Smooth muscle cell (in vitro differentiated cells): Measurements from ENCODE around the gene RNLS. TPM values are rescaled to one million over a fixed set of nuclear protein-coding genes. Genes with fewer than 3 reads are reported as not detected.
"Not testable (repeated sequence)": the region's sequence is repeated elsewhere in the genome, so short reads cannot be mapped to it uniquely, and the experiment has no call there.

Experiments
- DNase-seq: peaks from one replicate; lab custom pipeline; 2025; ENCODE audit not compliant: unreplicated experiment; lab: John Stamatoyannopoulos, UW
- H2AFZ ChIP-seq: fragments of 200-600 bp; sonication (generic); 2 replicates; pipeline ENCODE4 v1.6.0; 2016; ENCODE audit warnings: antibody characterized with exemption, low read depth, mild to moderate bottlenecking
- H3F3A ChIP-seq: fragments of 200-600 bp; sonication (generic); 2 replicates; pipeline ENCODE4 v1.6.0; 2017; ENCODE audit warnings: antibody characterized with exemption, low read depth
- H3K27ac ChIP-seq: fragments of 200-600 bp; sonication (generic); 2 replicates; pipeline ENCODE4 v1.5.1; 2016; ENCODE audit warnings: low read depth, mild to moderate bottlenecking
- H3K27me3 ChIP-seq: fragments of 200-600 bp; sonication (generic); 2 replicates; pipeline ENCODE4 v1.6.1; 2016; ENCODE audit warnings: low read depth, mild to moderate bottlenecking
- H3K36me3 ChIP-seq: fragments of 200-600 bp; sonication (generic); 2 replicates; pipeline ENCODE4 v1.5.1; 2016; ENCODE audit warnings: low read depth
- H3K4me1 ChIP-seq: fragments of 200-600 bp; sonication (generic); 2 replicates; pipeline ENCODE4 v1.5.1; 2016; ENCODE audit warnings: low read depth
- H3K4me2 ChIP-seq: fragments of 200-600 bp; sonication (generic); 2 replicates; pipeline ENCODE4 v1.6.0; 2016; ENCODE audit warnings: mild to moderate bottlenecking
- H3K4me3 ChIP-seq: fragments of 200-600 bp; sonication (generic); 2 replicates; pipeline ENCODE4 v1.5.1; 2016; ENCODE audit warnings: mild to moderate bottlenecking
- H3K79me2 ChIP-seq: fragments of 200-600 bp; sonication (generic); 2 replicates; pipeline ENCODE4 v1.6.0; 2016; ENCODE audit warnings: low read depth, mild to moderate bottlenecking
- H3K9ac ChIP-seq: fragments of 200-600 bp; sonication (generic); 2 replicates; pipeline ENCODE4 v1.6.0; 2016; ENCODE audit warnings: low read depth
- H3K9me3 ChIP-seq: fragments of 200-600 bp; sonication (generic); replicated peaks from 2 replicates; pipeline ENCODE4 v1.5.1; 2016; ENCODE audit warnings: low read depth
- H4K20me1 ChIP-seq: fragments of 200-600 bp; sonication (generic); 2 replicates; pipeline ENCODE4 v1.6.0; 2016; ENCODE audit warnings: low read depth
- CTCF ChIP-seq: fragments of 200-600 bp; sonication (generic); IDR thresholded peaks from 2 replicates; pipeline ENCODE4 v1.5.1; 2017; ENCODE audit warnings: borderline replicate concordance, mild to moderate bottlenecking, antibody characterized with exemption; ENCODE audit not compliant: insufficient read depth, poor library complexity, severe bottlenecking
- WGBS: methylation state at CpG from one replicate; pipeline ENCODE4 v1.1.7; 2016; ENCODE audit warnings: low lambda C conversion rate; 5-methylcytosine and 5-hydroxymethylcytosine counted together
- polyA plus RNA-seq: library from polyadenylated mRNA; unstranded; fragments of >200 nt; fragmentation: Nextera tagmentation; extraction: Ambion mirVana; gene quantifications from 2 replicates; pipeline ENCODE4 v1.2.1, GENCODE V29; 2016
- total RNA-seq: library from RNA; depleted of rRNA; stranded (reverse); fragments of >200 nt; gene quantifications from 2 replicates; pipeline ENCODE4 v1.2.3, GENCODE V29; 2014

Gene RNLS
- total and polyA plus RNA-seq, 2 experiments from 2014 or later, result 4.8 to 11.2 TPM

GRCh38 chr10:88366772-88367171, 216.3 kb downstream of the RNLS start:
- Histone ChIP-seq H2AFZ (no peak overlapping the region), H3K9me3 (no peaks in the 10 kb centered on the region), H3K4me1 (no peaks in the 10 kb centered on the region), H3K9ac (no peak overlapping the region), H3K36me3 (no peaks in the 10 kb centered on the region), H3K79me2 (no peaks in the 10 kb centered on the region), H3F3A (no peaks in the 10 kb centered on the region), H3K27me3 (peaks cover 11% of the 10 kb centered on the region), H3K4me3 (no peak overlapping the region), H3K4me2 (no peak overlapping the region), H3K27ac (no peak overlapping the region), H4K20me1 (no peaks in the 10 kb centered on the region)
- TF ChIP-seq CTCF, result no peak
- WGBS, result 97% methylated on average over 2 of the region's 2 CpGs
- no peak for DNase-seq

GRCh38 chr10:88361995-88362807, 220.9 kb downstream of the RNLS start:
- Histone ChIP-seq H3K27ac (no peak overlapping the region), H3K4me3 (no peak overlapping the region), H3K9me3 (no peaks in the 10 kb centered on the region), H3K27me3 (peaks cover 8% of the 10 kb centered on the region), H2AFZ (no peak overlapping the region), H3K4me2 (no peak overlapping the region), H3K79me2 (no peaks in the 10 kb centered on the region), H3F3A (no peaks in the 10 kb centered on the region), H3K9ac (no peak overlapping the region), H3K36me3 (no peaks in the 10 kb centered on the region), H3K4me1 (no peaks in the 10 kb centered on the region), H4K20me1 (no peaks in the 10 kb centered on the region)
- no peak for DNase-seq
- 77% methylated on average over 7 of the region's 7 CpGs for WGBS
- TF ChIP-seq CTCF, result no peak

GRCh38 chr10:88361494-88361893, 221.6 kb downstream of the RNLS start:
- no peak for DNase-seq
- H3K79me2 ChIP-seq, result no peaks in the 10 kb centered on the region
- TF ChIP-seq CTCF, result no peak
- H3K4me3 ChIP-seq, result no peak overlapping the region
- no peak overlapping the region for H3K9ac ChIP-seq
- no peaks in the 10 kb centered on the region for H3F3A ChIP-seq
- no peaks in the 10 kb centered on the region for H4K20me1 ChIP-seq
- no peak overlapping the region for H2AFZ ChIP-seq
- H3K27ac ChIP-seq, result no peak overlapping the region
- no peak overlapping the region for H3K4me2 ChIP-seq
- H3K4me1 ChIP-seq, result no peaks in the 10 kb centered on the region
- H3K36me3 ChIP-seq, result no peaks in the 10 kb centered on the region
- H3K9me3 ChIP-seq, result no peaks in the 10 kb centered on the region
- WGBS, result 10% methylated on average over 2 of the region's 2 CpGs
- H3K27me3 ChIP-seq, result peaks cover 8% of the 10 kb centered on the region

DNA sequence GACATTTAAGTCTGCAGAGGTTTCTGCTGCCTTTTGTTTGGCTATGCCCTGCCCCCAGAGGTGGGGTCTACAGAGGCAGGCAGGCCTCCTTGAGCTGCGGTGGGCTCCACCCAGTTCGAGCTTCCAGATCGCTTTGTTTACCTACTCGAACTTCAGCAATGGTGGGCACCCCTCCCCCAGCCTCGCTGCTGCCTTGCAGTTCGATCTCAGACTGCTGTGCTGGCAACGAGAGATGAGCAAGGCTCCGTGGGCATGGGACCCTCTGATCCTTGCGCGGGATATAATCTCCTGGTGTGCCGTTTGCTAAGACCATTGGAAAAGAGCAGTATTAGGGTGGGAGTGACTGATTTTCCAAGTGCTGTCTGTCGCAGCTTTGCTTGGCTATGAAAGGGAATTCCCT, 227.4 kb downstream of the RNLS start:
- not testable (repeated sequence) for H3K4me2 ChIP-seq, H3K27ac ChIP-seq, H3K4me3 ChIP-seq, H3K4me1 ChIP-seq, H3F3A ChIP-seq, H3K27me3 ChIP-seq, H4K20me1 ChIP-seq, H3K9me3 ChIP-seq, H3K36me3 ChIP-seq, H3K79me2 ChIP-seq, DNase-seq, H3K9ac ChIP-seq, H2AFZ ChIP-seq
- WGBS, result 98% methylated on average over 12 of the region's 12 CpGs
